GM18951 (cell line): Measurements from ENCODE around the gene MDC1.

Experiments
- POLR2A ChIP-seq: IDR thresholded peaks from 4 replicates; pipeline ENCODE4 v1.6.1; 2011; ENCODE audit warnings: mild to moderate bottlenecking; ENCODE audit not compliant: insufficient read length, insufficient read depth; ENCODE audit errors: extremely low read depth
- in situ Hi-C: fragments of 300-500 bp; cut with MboI; formaldehyde crosslinking; loops from one replicate; pipeline ENCODE4 v1.12.0; 2022; ENCODE audit warnings: low sequenced_read_pairs, mixed read lengths, inconsistent platforms; ENCODE audit not compliant: unreplicated experiment

The MDC1 gene

GRCh38 chr6:30689022-30689865 is 27.8 kb downstream of the MDC1 start:
- peak; percentile 2 for TF ChIP-seq POLR2A
- in situ Hi-C loops, result no loop called here

- peak; percentile 58 for TF ChIP-seq POLR2A
- in situ Hi-C loops, result no loop called here
These were observed 28.5 kb downstream of the MDC1 start for GRCh38 chr6:30688569-30688968.

GRCh38 chr6:30687659-30688431 is 29.2 kb downstream of the MDC1 start:
- in situ Hi-C loops, result no loop called here
- TF ChIP-seq POLR2A, result peak; percentile 57

- peak; percentile 75 for TF ChIP-seq POLR2A
- in situ Hi-C loops, result no loop called here
These were observed 30.0 kb downstream of the MDC1 start for GRCh38 chr6:30686908-30687658.

- in situ Hi-C loops, result no loop called here
- peak; percentile 59 for TF ChIP-seq POLR2A
These were observed 30.8 kb downstream of the MDC1 start, which contains the start of gene PPP1R18 for GRCh38 chr6:30686009-30686907. TSS of gene PPP1R18 (minus strand) at chr6:30686645. CDS start at chr6:30686018, 627 bp downstream.

- TF ChIP-seq POLR2A, result no peak
- in situ Hi-C loops, result no loop called here
These were observed 31.7 kb downstream of the MDC1 start for GRCh38 chr6:30685157-30686008.

- in situ Hi-C loops, result no loop called here
- TF ChIP-seq POLR2A, result peak; percentile 13
These were observed 32.5 kb downstream of the MDC1 start for GRCh38 chr6:30684386-30685156.

- in situ Hi-C loops, result no loop called here
- no peak for TF ChIP-seq POLR2A
These were observed 33.1 kb downstream of the MDC1 start for GRCh38 chr6:30683980-30684338.

GRCh38 chr6:30683183-30683979 is 33.7 kb downstream of the MDC1 start:
- in situ Hi-C loops, result no loop called here

More at GRCh38 chr6:30683183-30683979, 33.7 kb downstream of the MDC1 start:
- no peak for TF ChIP-seq POLR2A
